Gastroesophageal sphincter (tissue), 4 donors: ENCODE results near the gene TRIM38. TPM values are rescaled to one million over a fixed set of nuclear protein-coding genes. Genes with fewer than 3 reads are reported as not detected.

Source experiments
- ATAC-seq: fragments of 150-250 bp; one replicate; pipeline ENCODE4 v1.9.1; 2016; ENCODE audit warnings: mild to moderate bottlenecking, moderate library complexity
- H3K27ac ChIP-seq, 4 donors: fragments of 200-600 bp; sonication (generic) in 3 of 4; 1 replicate in 3 of 4; 2 replicates in 1 of 4; pipeline ENCODE4 v1.5.1; 2016 to 2019
- H3K27me3 ChIP-seq: fragments of 200-600 bp; sonication (generic); one replicate; pipeline ENCODE4 v1.5.1; 2019
- H3K36me3 ChIP-seq, 2 donors: fragments of 200-600 bp; sonication (generic); one replicate each; pipeline ENCODE4 v1.5.1; 2019; ENCODE audit warnings: control low read depth in 1 of 2
- H3K4me1 ChIP-seq, 3 donors: fragments of 200-600 bp; sonication (generic); 1 replicate in 2 of 3; 2 replicates in 1 of 3; pipeline ENCODE4 v1.5.1; 2016 to 2019; ENCODE audit warnings: control low read depth in 2 of 3
- H3K4me3 ChIP-seq, 2 donors: fragments of 200-600 bp; sonication (generic); one replicate each; pipeline ENCODE4 v1.5.1; 2019; ENCODE audit warnings: mild to moderate bottlenecking in 1 of 2, moderate library complexity in 1 of 2
- H3K9me3 ChIP-seq, 3 donors: fragments of 200-600 bp; sonication (generic); one replicate each; pipeline ENCODE4 v1.5.1; 2017 to 2019; ENCODE audit warnings: control low read depth in 2 of 3
- CTCF ChIP-seq, 4 experiments: fragments of 200-600 bp in 2 of 4; fragments of 450-650 bp in 2 of 4; sonication (generic) in 1 of 4; IDR thresholded peaks; one replicate each; pipeline ENCODE4 v1.5.1; 2017 to 2019; ENCODE audit warnings: antibody characterized with exemption in 4 of 4, mild to moderate bottlenecking in 2 of 4, moderate library complexity in 2 of 4
- EP300 ChIP-seq: sonication (generic); formaldehyde crosslinking; IDR thresholded peaks from one replicate; pipeline ENCODE4 v1.6.1; 2017; ENCODE audit warnings: antibody characterized with exemption, mild to moderate bottlenecking
- POLR2A ChIP-seq, 2 donors: fragments of 450-650 bp; IDR thresholded peaks; one replicate each; pipeline ENCODE4 v1.6.1; 2017; ENCODE audit warnings: antibody characterized with exemption in 2 of 2, mild to moderate bottlenecking in 2 of 2, moderate library complexity in 1 of 2
- POLR2AphosphoS5 ChIP-seq: sonication (generic); formaldehyde crosslinking; IDR thresholded peaks from one replicate; pipeline ENCODE4 v1.6.1; 2017; ENCODE audit warnings: antibody characterized with exemption
- WGBS, 2 donors: methylation state at CpG; one replicate each; pipeline ENCODE4 v1.1.5; 2018; ENCODE audit warnings: low coverage in 1 of 2; 5-methylcytosine and 5-hydroxymethylcytosine counted together
- small RNA-seq, 4 donors: library from RNA; depleted of rRNA; stranded (forward); fragments of <200 nt; gene quantifications; one replicate each; pipeline ENCODE3, GENCODE V24; 2016
- total RNA-seq, 4 donors: library from RNA; depleted of rRNA; stranded (reverse); fragments of >200 nt; gene quantifications; one replicate each; pipeline ENCODE4 v1.1.0, GENCODE V29; 2016

Gene TRIM38
- total RNA-seq, 4 donors from 2014 or later = 6.1 to 10.4 (median 8.2) TPM

GRCh38 chr6:26034905-26035304, 72.3 kb downstream of the TRIM38 start:
- H3K9me3 ChIP-seq = no peaks in the 10 kb centered on the region
- H3K27me3 ChIP-seq = no peaks in the 10 kb centered on the region
- H3K4me3 ChIP-seq = no peak overlapping the region
- TF ChIP-seq POLR2AphosphoS5 = no peak
- no peak for TF ChIP-seq POLR2A (IDR thresholded peaks at IDR 0.05)
- no peak for TF ChIP-seq CTCF (IDR thresholded peaks at IDR 0.05)
- no peak for TF ChIP-seq EP300
- peaks cover 3 to 27% (median 9%) of the 10 kb centered on the region in 3 donors for H3K4me1 ChIP-seq
- no peak for ATAC-seq
- no peaks in the 10 kb centered on the region for H3K36me3 ChIP-seq
- 89 to 95% methylated on average over 2 of the region's 2 CpGs for WGBS, 2 donors
- no peak overlapping the region for H3K27ac ChIP-seq

Small RNAs within 50 kb of the gene (small RNA-seq; reads per million reads assigned to genes)
- 0 reads per million in 4 donors for gene HIST1H1PS2

Other genes with a start within 250 kb of the TRIM38 start
- gene SLC17A4, start 208.1 kb upstream of the TRIM38 start, total RNA-seq = not detected
- not detected for gene SLC17A1, start 130.8 kb upstream of the TRIM38 start, total RNA-seq
- not detected for gene SLC17A3, start 88.6 kb upstream of the TRIM38 start, total RNA-seq
- not detected for gene SLC17A2, start 32.1 kb upstream of the TRIM38 start, total RNA-seq
- gene HFE, start 124.6 kb downstream of the TRIM38 start, total RNA-seq = 10 to 100 TPM in 1 of 4 donors, 1 to 10 TPM in 3; 3.7 to 11.4 (median 8.3) TPM